Muscle layer of colon (tissue), 2 donors: ENCODE data around the gene FOXQ1.

ENCODE experiments used
- H3K27ac ChIP-seq: one replicate; pipeline ENCODE4 v1.7.0; 2013; ENCODE audit warnings: low read depth, mild to moderate bottlenecking, low read length, moderate library complexity
- H3K27me3 ChIP-seq, 2 donors: one replicate each; pipeline ENCODE4 v1.7.0; 2013; ENCODE audit warnings: low read length in 2 of 2, mild to moderate bottlenecking in 2 of 2; ENCODE audit not compliant: insufficient read depth in 2 of 2, control insufficient read depth in 1 of 2
- H3K36me3 ChIP-seq: one replicate; pipeline ENCODE4 v1.7.0; 2013; ENCODE audit warnings: mild to moderate bottlenecking, low read length; ENCODE audit not compliant: insufficient read depth
- H3K4me1 ChIP-seq: one replicate; pipeline ENCODE4 v1.7.0; 2013; ENCODE audit warnings: mild to moderate bottlenecking, low read length; ENCODE audit not compliant: insufficient read depth
- H3K4me3 ChIP-seq, 2 donors: one replicate each; pipeline ENCODE4 v1.7.0; 2013; ENCODE audit warnings: low read length in 2 of 2, low read depth in 1 of 2, mild to moderate bottlenecking in 1 of 2, moderate library complexity in 1 of 2
- H3K9ac ChIP-seq: one replicate; pipeline ENCODE4 v1.7.0; 2013; ENCODE audit warnings: low read length
- H3K9me3 ChIP-seq: one replicate; pipeline ENCODE4 v1.7.0; 2013; ENCODE audit warnings: mild to moderate bottlenecking, low read length
- donor health status: abdominal sarcoma.
- donor health status: Adenocarcinoma of cecum.

The FOXQ1 gene

GRCh38 chr6:1325461-1326309 lies 13.8 kb downstream of the FOXQ1 start:
- no peaks in the 10 kb centered on the region for H3K9me3 ChIP-seq
- H3K4me3 ChIP-seq = no peak overlapping the region
- no peaks in the 10 kb centered on the region for H3K36me3 ChIP-seq
- H3K9ac ChIP-seq = no peak overlapping the region
- H3K27me3 ChIP-seq = no peaks in the 10 kb centered on the region
- no peak overlapping the region for H3K27ac ChIP-seq
- peaks cover 3% of the 10 kb centered on the region for H3K4me1 ChIP-seq

GRCh38 chr6:1326535-1327121 lies 14.7 kb downstream of the FOXQ1 start:
- H3K9me3 ChIP-seq = no peaks in the 10 kb centered on the region
- peaks cover 3% of the 10 kb centered on the region for H3K4me1 ChIP-seq
- no peak overlapping the region for H3K9ac ChIP-seq
- H3K27me3 ChIP-seq = no peaks in the 10 kb centered on the region
- H3K27ac ChIP-seq = no peak overlapping the region
- no peaks in the 10 kb centered on the region for H3K36me3 ChIP-seq
- no peak overlapping the region for H3K4me3 ChIP-seq

- Histone ChIP-seq H3K4me3 (no peak overlapping the region), H3K4me1 (peaks cover 3% of the 10 kb centered on the region), H3K27me3 (no peaks in the 10 kb centered on the region), H3K27ac (no peak overlapping the region), H3K9me3 (no peaks in the 10 kb centered on the region), H3K36me3 (no peaks in the 10 kb centered on the region), H3K9ac (no peak overlapping the region)
Observed at GRCh38 chr6:1327630-1328029, 15.7 kb downstream of the FOXQ1 start.

GRCh38 chr6:1328129-1328800 lies 16.4 kb downstream of the FOXQ1 start:
- Histone ChIP-seq H3K36me3 (no peaks in the 10 kb centered on the region), H3K27ac (no peak overlapping the region), H3K27me3 (no peaks in the 10 kb centered on the region), H3K4me1 (peaks cover 3% of the 10 kb centered on the region), H3K9me3 (no peaks in the 10 kb centered on the region), H3K4me3 (no peak overlapping the region), H3K9ac (no peak overlapping the region)

- H3K9me3 ChIP-seq = no peaks in the 10 kb centered on the region
- no peak overlapping the region for H3K4me3 ChIP-seq
- H3K36me3 ChIP-seq = no peaks in the 10 kb centered on the region
- H3K27ac ChIP-seq = no peak overlapping the region
- peaks cover 3% of the 10 kb centered on the region for H3K4me1 ChIP-seq
- no peaks in the 10 kb centered on the region for H3K27me3 ChIP-seq
- H3K9ac ChIP-seq = no peak overlapping the region
Observed at GRCh38 chr6:1329708-1330107, 17.8 kb downstream of the FOXQ1 start.

- H3K27ac ChIP-seq = no peak overlapping the region
- no peaks in the 10 kb centered on the region for H3K9me3 ChIP-seq
- no peaks in the 10 kb centered on the region for H3K27me3 ChIP-seq
- no peak overlapping the region for H3K4me3 ChIP-seq
- H3K9ac ChIP-seq = no peak overlapping the region
- H3K4me1 ChIP-seq = peaks cover 7% of the 10 kb centered on the region
- H3K36me3 ChIP-seq = no peaks in the 10 kb centered on the region
Observed at GRCh38 chr6:1334684-1335083, 22.8 kb downstream of the FOXQ1 start.

- Histone ChIP-seq H3K27ac (no peak overlapping the region), H3K9me3 (no peaks in the 10 kb centered on the region), H3K4me3 (no peak overlapping the region), H3K27me3 (no peaks in the 10 kb centered on the region), H3K36me3 (no peaks in the 10 kb centered on the region), H3K4me1 (peaks cover 7% of the 10 kb centered on the region), H3K9ac (no peak overlapping the region)
Observed at GRCh38 chr6:1335367-1336037, 23.6 kb downstream of the FOXQ1 start.

- Histone ChIP-seq H3K27ac (no peak overlapping the region), H3K4me3 (no peak overlapping the region), H3K9ac (no peak overlapping the region), H3K9me3 (no peaks in the 10 kb centered on the region), H3K4me1 (peaks cover 7% of the 10 kb centered on the region), H3K36me3 (no peaks in the 10 kb centered on the region), H3K27me3 (no peaks in the 10 kb centered on the region)
Observed at GRCh38 chr6:1336246-1336843, 24.4 kb downstream of the FOXQ1 start.

- no peaks in the 10 kb centered on the region for H3K9me3 ChIP-seq
- no peaks in the 10 kb centered on the region for H3K27me3 ChIP-seq
- no peak overlapping the region for H3K4me3 ChIP-seq
- peaks cover 7% of the 10 kb centered on the region for H3K4me1 ChIP-seq
- no peak overlapping the region for H3K27ac ChIP-seq
- no peak overlapping the region for H3K9ac ChIP-seq
- H3K36me3 ChIP-seq = no peaks in the 10 kb centered on the region
Observed at GRCh38 chr6:1337791-1338190, 25.9 kb downstream of the FOXQ1 start.

- H3K4me1 ChIP-seq = no peaks in the 10 kb centered on the region
- H3K27me3 ChIP-seq = no peaks in the 10 kb centered on the region
- no peak overlapping the region for H3K9ac ChIP-seq
- no peaks in the 10 kb centered on the region for H3K36me3 ChIP-seq
- peaks cover 3% of the 10 kb centered on the region for H3K9me3 ChIP-seq
- no peak overlapping the region for H3K4me3 ChIP-seq
- H3K27ac ChIP-seq = no peak overlapping the region
Observed at GRCh38 chr6:1346101-1346500, 34.2 kb downstream of the FOXQ1 start.

GRCh38 chr6:1346558-1347091 lies 34.7 kb downstream of the FOXQ1 start:
- no peak overlapping the region for H3K4me3 ChIP-seq
- no peaks in the 10 kb centered on the region for H3K4me1 ChIP-seq
- H3K9me3 ChIP-seq = peaks cover 3% of the 10 kb centered on the region
- no peak overlapping the region for H3K27ac ChIP-seq
- no peak overlapping the region for H3K9ac ChIP-seq
- H3K36me3 ChIP-seq = no peaks in the 10 kb centered on the region
- H3K27me3 ChIP-seq = no peaks in the 10 kb centered on the region
